GM12892 (cell line): Measurements from ENCODE around the gene FKBP14.

Experiments used
- POLR2A ChIP-seq: IDR thresholded peaks from 2 replicates; pipeline ENCODE4 v1.6.1; 2011; ENCODE audit warnings: low read depth, low read length, control low read depth
- POLR2AphosphoS5 ChIP-seq: IDR thresholded peaks from 2 replicates; pipeline ENCODE4 v1.6.1; 2011; ENCODE audit warnings: low read depth, low read length, control low read depth

GRCh38 chr7:30032310-30033125 is 6.0 kb upstream of the FKBP14 start:
- TF ChIP-seq POLR2A = no peak
- TF ChIP-seq POLR2AphosphoS5 = no peak
